Measurements from ENCODE around the gene CRYBG1.
"Not testable (repeated sequence)": the region's sequence is repeated elsewhere in the genome, so short reads cannot be mapped to it uniquely, and the experiment has no call there.

The CRYBG1 gene

DNA sequence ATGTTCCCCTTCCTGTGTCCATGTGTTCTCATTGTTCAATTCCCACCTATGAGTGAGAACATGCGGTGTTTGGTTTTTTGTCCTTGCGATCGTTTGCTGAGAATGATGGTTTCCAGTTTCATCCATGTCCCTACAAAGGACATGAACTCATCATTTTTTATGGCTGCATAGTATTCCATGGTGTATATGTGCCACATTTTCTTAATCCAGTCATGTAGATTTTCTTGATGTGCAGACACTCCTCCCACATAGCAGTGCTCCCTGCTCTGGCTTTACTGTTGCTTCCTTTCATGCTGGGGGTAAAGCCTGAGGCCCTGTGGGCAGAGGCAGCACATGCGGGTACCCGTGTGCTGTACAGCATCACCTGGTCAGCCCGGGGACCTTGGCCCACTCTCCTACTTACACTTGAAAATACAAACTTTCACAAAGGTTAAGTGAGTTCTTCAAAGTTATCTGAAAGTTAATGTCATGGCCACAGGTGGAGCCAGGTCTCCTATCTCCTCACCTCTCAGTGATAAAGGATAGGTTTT lies 188.5 kb downstream of the CRYBG1 start:
- not testable (repeated sequence) for DNase-seq (ENCODE audit: low read depth, low spot score)

DNA sequence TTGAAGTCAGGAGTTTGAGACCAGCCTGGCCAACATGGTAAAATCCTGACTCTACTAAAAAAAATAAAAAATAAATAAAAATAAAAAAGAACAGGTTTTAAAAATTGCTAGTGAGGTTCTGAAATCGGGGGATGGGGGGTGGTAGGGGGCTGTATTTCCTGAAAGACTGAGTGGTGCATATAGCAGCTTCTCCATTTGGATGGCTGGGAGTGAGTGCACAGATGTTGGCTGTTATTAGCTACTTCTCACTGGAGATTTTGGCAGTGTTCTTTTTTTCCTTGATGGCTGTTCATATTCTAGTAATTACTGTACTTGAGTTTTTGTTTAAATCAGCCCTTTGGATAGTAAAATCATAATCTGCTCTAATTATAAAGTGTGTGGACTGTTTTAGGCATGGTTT lies 189.0 kb downstream of the CRYBG1 start:
- no peak for DNase-seq (ENCODE audit: low read depth, low spot score)

DNA sequence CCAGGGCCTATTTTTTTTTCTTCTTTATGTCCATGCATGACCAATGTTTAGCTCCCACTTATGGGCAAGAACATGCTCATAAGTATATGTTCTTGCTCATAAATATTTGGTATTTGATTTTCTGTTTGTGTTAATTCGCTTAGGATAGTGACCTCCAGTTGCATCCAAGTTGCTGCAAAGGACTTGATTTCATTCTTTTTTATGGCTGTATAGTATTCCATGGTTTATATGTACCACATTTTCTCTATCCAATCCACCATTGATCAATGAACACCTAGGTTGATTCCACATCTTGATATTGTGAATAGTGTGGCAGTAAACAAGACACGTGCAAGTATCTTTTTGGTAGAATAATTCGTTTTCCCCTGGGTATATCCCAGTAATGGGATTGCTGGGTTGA lies 190.6 kb downstream of the CRYBG1 start:
- no peak for DNase-seq (ENCODE audit: low read depth, low spot score)

DNA sequence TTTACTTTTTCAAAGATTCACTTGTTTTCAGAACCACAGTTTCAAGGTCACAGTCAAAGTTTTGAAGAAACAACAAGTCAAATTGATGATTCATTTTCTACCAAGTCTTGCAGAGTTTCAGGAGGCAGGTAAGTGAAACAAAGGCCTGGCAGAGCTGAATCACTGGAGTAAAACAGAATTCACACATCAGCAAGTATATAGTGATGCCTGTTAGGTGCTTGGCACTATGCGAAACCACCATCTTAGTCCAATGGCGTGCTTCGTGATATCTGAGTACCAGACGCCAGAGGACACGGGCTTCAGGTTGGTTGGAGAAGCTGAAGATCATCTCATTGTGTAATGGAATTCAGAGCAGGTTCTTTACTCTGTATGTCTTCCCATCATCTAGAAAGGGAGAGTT lies 192.9 kb downstream of the CRYBG1 start:
- DNase-seq (ENCODE audit: low read depth, low spot score), result no peak

DNA sequence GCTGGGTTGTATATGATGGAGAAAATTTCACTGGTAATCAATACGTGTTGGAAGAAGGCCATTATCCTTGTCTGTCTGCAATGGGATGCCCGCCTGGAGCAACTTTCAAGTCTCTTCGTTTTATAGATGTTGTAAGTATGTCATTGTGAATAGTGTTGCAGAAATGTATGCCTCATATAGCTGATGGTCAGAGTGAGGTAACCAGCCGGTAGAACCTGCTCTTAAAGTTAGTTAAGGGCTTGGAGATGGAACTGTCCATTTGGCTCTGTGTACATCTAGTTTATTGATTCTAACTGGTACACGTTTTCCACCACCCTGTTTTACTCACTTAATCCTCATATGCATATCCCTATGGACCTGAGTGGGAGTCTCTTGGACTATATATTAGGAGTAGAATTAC lies 195.2 kb downstream of the CRYBG1 start:
- no peak for DNase-seq (ENCODE audit: low read depth, low spot score)

DNA sequence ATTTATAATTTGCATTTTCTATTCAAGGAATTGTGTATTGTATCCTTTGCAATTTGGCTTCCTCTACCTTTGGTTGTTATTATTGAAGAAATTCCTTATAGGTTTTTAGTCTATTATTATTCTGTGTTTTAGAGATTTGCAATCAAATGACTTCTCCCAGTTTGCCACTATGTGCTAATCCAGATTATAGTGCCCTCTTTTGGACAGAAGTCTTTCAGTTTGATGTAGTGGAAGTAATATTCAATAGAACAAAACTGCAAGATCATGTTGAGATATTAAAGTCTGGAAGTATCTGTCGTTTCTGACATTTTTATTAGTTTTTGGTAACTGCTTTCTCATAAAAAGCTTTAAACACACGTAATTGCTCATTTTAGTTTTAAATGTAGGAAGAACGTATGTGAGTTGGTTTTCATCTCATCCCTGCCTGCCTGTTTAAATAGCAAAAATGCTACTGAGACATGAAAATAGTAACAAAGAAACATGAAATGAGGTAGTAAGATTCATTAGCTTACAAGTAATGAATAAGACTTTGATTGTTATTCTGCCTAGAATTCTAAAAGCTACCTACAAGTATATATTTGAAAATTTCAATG lies 195.9 kb downstream of the CRYBG1 start:
- no peak for DNase-seq (ENCODE audit: low read depth, low spot score)

DNA sequence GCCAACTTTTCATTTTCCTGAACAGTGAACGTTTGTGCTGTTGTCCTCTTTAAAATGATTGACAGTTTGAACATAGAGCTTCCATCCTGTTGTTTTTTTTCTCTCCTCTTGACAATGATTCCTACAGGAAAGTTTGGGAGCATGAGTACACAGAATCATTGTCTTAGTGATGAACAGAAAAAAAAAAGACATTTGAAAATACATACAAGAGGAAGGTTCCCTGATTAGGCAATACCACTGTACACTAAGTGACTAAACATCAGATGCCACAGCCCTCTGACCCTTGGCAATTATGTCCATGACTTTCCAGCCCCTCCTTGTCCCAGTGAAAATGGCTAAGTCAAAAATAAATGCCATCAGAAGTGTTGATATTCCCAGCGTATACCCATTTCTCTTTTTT lies 197.3 kb downstream of the CRYBG1 start:
- DNase-seq (ENCODE audit: low read depth, low spot score), result no peak

DNA sequence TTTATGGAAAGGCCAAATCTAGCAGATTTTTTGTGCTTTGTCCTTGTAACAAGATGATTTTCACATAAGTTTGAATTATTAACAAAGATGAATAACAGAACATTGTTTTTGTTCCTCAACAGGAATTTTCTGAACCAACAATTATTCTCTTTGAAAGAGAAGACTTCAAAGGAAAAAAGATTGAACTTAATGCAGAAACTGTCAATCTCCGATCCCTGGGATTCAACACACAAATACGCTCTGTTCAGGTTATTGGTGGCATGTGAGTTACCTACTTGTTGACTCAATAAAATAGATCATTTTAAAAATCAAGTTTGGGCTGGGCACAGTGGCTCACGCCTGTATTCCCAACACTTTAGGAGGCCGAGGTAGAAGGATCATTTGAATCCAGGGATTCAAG lies 197.8 kb downstream of the CRYBG1 start:
- DNase-seq (ENCODE audit: low read depth, low spot score), result no peak

DNA sequence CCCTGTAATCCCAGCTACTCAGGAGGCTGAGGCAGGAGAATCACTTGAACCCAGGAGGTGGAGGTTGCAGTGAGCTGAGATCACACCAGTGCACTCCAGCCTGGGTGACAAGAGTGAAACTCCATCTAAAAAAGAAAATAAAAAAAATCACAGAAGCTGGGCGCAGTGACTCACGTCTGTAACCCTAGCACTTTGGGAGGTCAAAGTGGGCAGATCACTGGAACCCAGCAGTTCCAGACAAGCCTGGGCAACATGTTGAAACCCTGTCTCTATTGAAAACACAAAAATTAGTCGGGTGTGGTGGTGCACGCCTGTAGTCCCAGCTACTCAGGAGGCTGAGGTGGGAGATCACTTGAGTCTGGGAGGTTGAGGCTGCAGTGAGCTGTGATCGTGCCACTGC lies 199.1 kb downstream of the CRYBG1 start:
- DNase-seq (ENCODE audit: low read depth, low spot score), result not testable (repeated sequence)

DNA sequence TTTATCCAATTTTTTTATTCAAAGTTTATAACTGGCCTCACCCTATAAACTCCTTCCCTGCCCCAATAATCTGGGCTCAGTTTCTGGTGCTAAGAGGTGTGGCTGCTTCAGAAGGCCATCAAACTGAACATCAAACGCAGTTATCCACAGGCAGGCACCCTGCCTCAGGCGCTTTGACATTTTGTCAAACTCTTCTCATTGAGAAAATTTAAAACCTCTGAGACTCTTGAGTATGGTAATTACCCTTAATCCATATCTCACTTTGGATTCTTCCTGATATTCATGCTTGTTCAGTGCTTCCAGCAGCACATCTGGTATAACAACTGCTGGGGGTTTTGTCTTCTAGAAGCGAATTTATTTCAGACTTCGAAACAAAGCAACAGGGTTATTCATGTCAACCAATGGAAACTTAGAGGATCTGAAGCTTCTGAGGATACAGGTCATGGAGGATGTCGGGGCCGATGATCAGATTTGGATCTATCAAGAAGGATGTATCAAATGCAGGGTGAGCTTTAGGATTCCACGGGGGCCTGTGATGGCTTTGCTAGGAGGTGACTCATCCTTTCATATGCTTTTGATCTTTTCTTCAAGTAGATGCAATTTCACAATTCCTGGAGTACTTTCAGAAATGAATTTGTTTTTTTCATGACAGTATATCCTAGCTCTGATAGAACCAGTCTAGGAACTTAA lies 200.6 kb downstream of the CRYBG1 start:
- DNase-seq (ENCODE audit: low read depth, low spot score), result no peak

DNA sequence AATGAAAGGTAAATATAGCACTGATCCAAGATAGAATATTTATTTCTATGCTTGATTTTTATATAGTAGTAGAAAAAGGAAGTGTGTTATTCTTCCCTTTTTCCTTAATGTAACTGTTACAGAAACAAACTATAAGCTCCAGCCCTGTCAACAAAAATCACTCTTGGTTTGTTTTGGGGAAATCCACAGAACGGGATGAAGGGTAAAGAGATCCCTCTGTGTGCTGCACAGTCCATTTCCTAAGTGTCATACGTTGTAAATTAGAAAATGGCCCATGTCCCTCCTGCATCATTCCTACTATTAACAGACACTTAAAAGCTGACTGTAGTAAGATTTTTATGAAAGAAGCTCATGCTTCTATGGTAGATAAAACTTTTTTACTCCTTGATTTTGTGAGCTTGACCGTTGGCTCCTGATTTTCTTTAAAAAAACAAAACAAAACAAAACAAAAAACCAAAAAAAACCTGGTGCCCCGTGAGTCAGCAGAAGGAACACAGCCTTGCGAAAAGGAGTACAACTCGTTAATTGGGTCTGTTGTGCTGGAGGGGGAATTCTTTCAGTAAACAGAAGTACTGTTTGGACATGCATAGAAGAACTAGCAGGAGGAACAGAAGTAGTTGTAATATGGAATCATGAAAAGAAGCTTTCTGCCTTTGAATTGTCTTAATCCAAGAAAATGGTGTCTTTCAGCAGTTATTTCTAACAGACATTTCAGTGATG lies 201.3 kb downstream of the CRYBG1 start:
- DNase-seq (ENCODE audit: low read depth, low spot score), result no peak

DNA sequence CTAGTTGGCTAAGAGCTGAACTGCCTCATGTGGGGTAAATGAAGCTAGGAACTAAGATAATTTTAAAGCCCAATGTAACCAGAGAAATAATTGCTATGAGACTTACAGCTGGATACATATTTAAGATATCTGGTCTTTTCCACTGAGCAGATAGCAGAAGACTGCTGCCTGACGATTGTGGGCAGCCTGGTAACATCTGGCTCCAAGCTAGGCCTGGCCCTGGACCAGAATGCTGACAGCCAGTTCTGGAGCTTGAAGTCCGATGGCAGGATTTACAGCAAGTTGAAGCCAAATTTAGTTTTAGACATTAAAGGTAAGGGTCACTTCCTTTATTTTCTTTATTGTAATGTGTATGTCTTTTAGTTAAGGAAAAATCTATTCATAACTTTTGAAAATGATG lies 203.1 kb downstream of the CRYBG1 start:
- no peak for DNase-seq (ENCODE audit: low read depth, low spot score)

DNA sequence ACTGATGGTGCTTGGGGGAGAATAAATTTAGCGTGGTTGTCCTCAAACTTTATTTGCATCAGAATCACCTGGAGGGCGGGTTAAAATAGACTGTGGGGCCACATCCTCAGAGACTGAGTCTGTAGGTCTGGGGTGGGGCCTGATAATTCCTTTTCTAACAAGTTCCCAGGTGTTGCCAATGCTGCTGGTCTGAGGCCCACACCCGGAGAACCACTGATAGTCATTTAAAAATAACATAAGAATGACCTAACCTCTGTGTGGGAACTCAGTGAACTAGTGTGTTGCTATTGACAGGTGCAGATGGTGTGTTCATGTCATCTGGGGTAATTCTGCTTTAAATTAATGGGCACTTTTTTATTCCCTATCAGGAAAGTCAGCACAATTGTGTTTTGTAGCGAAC lies 204.0 kb downstream of the CRYBG1 start:
- no peak for DNase-seq (ENCODE audit: low read depth, low spot score)

DNA sequence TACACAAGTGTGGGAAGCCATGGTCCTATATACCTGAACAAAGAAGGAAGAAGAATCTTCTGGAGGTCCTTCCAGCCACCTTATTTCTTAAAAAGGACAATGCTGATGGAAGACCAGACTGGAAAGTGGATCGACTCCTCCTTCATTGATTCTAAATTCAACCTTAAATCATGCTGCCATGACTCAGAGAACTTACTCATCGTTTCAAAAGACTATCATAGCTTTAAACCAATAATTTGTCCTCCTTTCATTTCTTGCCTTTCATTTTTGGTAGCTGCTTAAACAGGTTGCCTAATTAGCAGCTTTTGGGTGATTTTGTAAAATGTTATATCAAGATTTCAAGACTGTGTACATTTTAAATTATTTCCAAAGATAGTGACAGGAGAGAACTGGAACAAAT lies 208.0 kb downstream of the CRYBG1 start:
- no peak for DNase-seq (ENCODE audit: low read depth, low spot score)

DNA sequence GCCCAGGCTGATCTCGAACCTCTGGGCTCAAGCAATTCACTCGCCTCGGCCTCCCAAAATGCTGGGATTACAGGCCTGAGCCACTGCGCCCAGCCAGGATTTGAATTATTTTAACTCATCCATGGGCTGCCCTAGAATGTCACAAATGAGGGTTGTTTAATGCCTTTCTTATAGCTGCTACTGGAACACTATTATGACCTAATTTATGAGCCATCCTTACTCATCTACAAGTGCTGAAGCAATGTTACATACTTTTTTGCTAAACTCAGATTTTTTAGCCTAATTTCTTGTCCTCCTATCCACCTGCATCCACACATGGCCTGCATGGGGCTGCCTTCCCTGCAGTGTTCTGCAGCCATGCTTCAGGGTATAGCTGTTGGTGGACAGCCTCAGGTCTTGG lies 208.9 kb downstream of the CRYBG1 start:
- DNase-seq (ENCODE audit: low read depth, low spot score), result no peak

DNA sequence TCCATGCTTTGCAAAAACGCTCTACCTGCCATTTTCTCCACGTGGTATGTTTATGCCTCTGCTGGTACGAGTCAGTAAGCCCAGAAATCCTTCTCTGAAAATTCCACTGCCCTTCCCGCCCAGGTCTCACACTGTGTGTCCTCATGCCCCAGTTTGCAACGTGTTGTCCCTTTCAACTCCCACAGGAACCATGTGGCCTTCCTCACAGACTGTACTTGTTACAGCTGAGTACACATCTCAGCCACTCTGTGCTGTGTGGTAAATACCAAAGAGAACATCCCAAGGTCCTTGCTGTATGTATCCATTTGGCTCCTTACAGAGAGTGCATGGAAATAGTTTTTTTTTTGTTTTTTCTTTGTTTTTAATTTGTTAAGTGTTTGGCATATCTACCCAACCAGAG lies 211.9 kb downstream of the CRYBG1 start:
- DNase-seq (ENCODE audit: low read depth, low spot score), result no peak

DNA sequence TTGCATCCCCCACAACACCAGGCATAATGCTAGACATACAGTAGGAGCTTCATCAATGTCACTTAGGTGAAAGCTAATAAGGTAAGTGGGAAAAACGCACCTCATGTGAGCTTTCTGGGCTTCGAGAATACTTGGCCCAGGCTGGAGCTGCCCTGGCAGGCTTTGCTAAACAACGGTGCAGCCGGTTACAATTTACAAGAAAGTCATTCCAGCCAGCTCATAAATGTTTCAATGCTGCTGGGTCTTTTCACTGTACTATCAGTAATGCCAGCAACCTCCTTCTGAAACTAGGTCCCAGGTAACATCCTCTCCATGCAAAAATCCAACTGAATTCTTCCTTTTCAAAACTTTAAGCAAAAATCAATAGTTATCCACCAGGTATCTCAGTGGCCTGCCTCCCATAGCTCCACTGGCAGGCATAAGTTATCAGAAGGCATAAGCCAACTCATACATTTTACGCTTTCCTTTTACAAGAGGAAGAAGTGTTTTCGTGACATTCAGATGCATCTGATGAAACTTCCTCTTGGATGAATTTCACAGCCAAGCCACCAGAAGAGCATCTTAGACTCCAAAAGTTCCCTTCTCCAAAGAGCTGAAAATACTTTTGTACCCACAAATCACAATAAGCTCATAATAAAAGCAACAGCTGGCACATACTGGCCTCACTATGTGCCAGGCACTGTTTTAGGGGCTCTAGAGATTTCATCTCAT lies 212.5 kb downstream of the CRYBG1 start:
- DNase-seq (ENCODE audit: low read depth, low spot score), result no peak

DNA sequence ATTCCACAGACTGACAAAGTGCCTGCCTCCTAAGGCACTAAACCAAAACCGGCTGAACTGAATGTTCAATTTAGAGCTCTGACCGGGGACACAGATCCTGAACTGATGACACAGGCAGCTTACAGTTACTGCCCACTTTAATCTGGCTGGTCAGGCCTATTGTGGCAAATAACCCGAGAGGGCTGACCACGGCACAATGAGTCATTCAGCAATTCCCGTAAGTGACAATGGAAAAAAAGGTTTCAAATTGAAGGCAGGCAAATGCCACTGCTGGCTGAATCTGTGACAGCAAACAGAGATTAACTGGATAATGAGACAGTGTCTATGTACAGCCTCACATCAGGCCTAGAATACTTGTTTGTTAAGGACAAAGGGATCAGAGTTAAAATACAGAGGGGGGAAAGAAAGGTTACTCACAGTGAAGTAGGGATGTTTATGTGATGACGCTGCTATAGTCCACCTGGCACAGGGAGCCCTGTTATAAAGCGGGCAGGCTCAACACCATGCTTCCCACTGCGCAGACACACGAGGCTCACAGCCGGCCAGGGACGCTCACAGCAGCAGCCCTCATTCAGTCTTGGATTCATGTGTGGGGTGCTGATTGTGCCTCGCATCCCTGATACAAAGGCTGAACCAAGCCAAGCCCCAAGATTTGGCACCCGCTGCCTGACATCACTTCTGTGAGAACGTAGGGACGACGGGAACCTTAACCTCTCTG lies 214.4 kb downstream of the CRYBG1 start:
- no peak for DNase-seq (ENCODE audit: low read depth, low spot score)

DNA sequence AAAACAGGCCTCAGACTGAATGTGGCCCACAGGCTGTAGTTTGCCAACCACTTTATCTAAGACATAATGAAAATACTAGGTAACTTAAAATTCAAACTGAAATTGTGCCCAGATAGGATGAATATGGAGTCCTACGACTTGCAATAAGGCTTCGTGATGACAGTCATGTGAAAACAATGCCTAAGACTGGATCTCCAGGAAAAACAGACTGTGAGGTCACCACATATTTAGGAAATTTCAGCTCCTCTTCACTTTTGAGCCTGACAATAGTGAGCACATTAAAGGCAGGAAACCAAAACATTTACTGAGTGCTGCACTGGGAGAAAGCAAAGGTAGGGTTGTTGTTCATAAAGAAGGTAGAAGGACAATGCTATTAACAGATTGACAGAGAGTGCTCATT lies 218.8 kb downstream of the CRYBG1 start:
- DNase-seq (ENCODE audit: low read depth, low spot score), result no peak

DNA sequence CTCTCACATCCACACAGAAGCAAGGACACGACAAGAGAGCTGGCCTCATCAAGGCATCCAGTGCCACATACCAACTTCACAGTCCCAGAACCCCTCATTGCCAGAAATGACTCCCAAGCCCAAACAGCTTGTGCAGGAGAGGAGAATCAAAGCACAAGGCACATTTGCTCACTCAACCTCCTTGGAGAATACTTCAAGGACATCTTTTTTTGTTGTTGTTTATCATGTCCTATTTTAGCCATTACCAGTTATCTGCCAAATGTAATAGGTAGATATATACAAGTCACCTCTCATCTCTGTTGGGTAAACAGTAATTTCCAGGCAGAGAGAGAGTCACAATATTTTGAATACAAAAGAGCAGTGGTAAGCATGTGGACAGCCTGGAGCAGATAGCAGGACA lies 221.0 kb downstream of the CRYBG1 start:
- no peak for DNase-seq (ENCODE audit: low read depth, low spot score)

DNA sequence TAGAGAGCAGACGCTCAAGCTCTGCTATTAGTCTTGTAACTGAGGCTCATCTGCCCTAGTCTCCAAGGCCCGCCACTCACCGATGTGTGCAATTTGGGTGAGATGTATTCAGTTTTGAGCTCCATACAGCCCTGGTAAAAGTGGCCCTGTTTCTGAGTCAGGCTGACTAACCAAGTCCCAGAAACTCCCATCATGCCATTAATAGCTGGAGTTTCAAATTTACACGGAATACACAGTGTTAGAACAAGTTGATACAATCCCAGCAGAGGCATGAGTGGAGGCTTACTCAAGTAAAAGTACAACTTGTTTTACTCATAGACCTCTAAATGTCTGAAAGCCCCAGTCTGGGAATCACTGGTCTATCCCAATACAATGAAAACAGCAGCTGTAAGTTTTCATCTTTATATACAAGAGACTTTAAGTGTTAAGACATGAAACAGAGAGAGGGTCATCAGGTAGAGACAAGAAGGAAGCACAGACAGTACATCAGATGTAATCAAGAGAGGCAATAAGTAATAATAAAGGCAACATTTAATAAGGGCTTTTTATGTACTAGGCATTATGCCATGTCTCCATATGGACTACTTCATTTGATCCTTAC lies 226.4 kb downstream of the CRYBG1 start:
- DNase-seq (ENCODE audit: low read depth, low spot score), result no peak

All from brain pericyte (primary cell).